Aorta (tissue), 5 donors: ENCODE measurements around the gene TSPAN16. TPM values are rescaled to one million over a fixed set of nuclear protein-coding genes. Genes with fewer than 3 reads are reported as not detected.
A peak's percentile ranks its signal among the peaks of the same experiment; 100 is the strongest.
"Not testable (repeated sequence)": the region's sequence is repeated elsewhere in the genome, so short reads cannot be mapped to it uniquely, and the experiment has no call there.

Source experiments
- ATAC-seq: fragments of 200-7000 bp; cut with Tn5 transposase; one replicate; pipeline ENCODE4 v1.9.1; 2022; ENCODE audit warnings: moderate library complexity; ENCODE audit not compliant: low FRiP score
- DNase-seq, 2 donors: peaks; one replicate each; pipeline ENCODE4 v3.0.0-alpha.2; 2020
- H3K27ac ChIP-seq, 2 donors: one replicate each; pipeline ENCODE4 v1.5.1; 2013; ENCODE audit warnings: low read length in 2 of 2, mild to moderate bottlenecking in 2 of 2, moderate library complexity in 2 of 2, control low read depth in 1 of 2, inconsistent platforms in 1 of 2, low read depth in 1 of 2
- H3K27me3 ChIP-seq, 2 donors: one replicate each; pipeline ENCODE4 v1.6.1; 2013; ENCODE audit warnings: control low read depth in 1 of 2, low read length in 1 of 2, mild to moderate bottlenecking in 1 of 2, moderate library complexity in 1 of 2; ENCODE audit not compliant: insufficient read depth in 2 of 2, control insufficient read depth in 1 of 2
- H3K36me3 ChIP-seq, 2 donors: one replicate each; pipeline ENCODE4 v1.6.1; 2013; ENCODE audit warnings: control low read depth in 1 of 2, low read length in 1 of 2, mild to moderate bottlenecking in 1 of 2; ENCODE audit not compliant: insufficient read depth in 2 of 2, control insufficient read depth in 1 of 2
- H3K4me1 ChIP-seq, 2 donors: one replicate each; pipeline ENCODE4 v1.6.1; 2013; ENCODE audit warnings: low read length in 2 of 2, control low read depth in 1 of 2, mild to moderate bottlenecking in 1 of 2, moderate library complexity in 1 of 2; ENCODE audit not compliant: insufficient read depth in 2 of 2, control insufficient read depth in 1 of 2
- H3K4me3 ChIP-seq, 2 donors: one replicate each; pipeline ENCODE4 v1.5.1; 2013; ENCODE audit warnings: low read length in 2 of 2, control low read depth in 1 of 2, mild to moderate bottlenecking in 1 of 2
- H3K9me3 ChIP-seq: one replicate; pipeline ENCODE4 v1.6.1; 2013; ENCODE audit warnings: mild to moderate bottlenecking, low read length; ENCODE audit not compliant: control insufficient read depth
- WGBS, 2 donors: extraction: QIAGEN DNeasy Blood & Tissue Kit; methylation state at CpG; one replicate each; pipeline ENCODE4 v1.1.7; 2013; 5-methylcytosine and 5-hydroxymethylcytosine counted together
- intact Hi-C, 2 donors: fragments of 100-400 bp; cut with DNase I; formaldehyde crosslinking; loops; one replicate each; pipeline versions ENCODE4 v1.14.2 to v1.15.0; 2022
- polyA plus RNA-seq, 2 donors: library from polyadenylated mRNA; stranded (reverse); fragments of 200-250 nt; gene quantifications; one replicate each; pipeline ENCODE4 v1.2.3, GENCODE V29; 2013
- total RNA-seq, 2 donors: library from RNA; stranded (reverse); fragmentation: NEBNext Ultra II Directional; extraction: Animal tissue kit (Norgen Biotek cat#: 25700); gene quantifications; one replicate each; pipeline ENCODE4 v1.2.1, GENCODE V29; 2021
- donor health status: healthy with polysubstance abuse.
- donor health status: Bipolar disorder and iron deficiency.
- donor health status: DM: no; HTN: no; CAD: no.
- donor health status: DM: no; HTN: no; CAD: no.
- donor health status: DM: yes; HTN: yes; CAD: no.

Gene TSPAN16
- total and polyA plus RNA-seq, 4 donors, result not detected

DNA sequence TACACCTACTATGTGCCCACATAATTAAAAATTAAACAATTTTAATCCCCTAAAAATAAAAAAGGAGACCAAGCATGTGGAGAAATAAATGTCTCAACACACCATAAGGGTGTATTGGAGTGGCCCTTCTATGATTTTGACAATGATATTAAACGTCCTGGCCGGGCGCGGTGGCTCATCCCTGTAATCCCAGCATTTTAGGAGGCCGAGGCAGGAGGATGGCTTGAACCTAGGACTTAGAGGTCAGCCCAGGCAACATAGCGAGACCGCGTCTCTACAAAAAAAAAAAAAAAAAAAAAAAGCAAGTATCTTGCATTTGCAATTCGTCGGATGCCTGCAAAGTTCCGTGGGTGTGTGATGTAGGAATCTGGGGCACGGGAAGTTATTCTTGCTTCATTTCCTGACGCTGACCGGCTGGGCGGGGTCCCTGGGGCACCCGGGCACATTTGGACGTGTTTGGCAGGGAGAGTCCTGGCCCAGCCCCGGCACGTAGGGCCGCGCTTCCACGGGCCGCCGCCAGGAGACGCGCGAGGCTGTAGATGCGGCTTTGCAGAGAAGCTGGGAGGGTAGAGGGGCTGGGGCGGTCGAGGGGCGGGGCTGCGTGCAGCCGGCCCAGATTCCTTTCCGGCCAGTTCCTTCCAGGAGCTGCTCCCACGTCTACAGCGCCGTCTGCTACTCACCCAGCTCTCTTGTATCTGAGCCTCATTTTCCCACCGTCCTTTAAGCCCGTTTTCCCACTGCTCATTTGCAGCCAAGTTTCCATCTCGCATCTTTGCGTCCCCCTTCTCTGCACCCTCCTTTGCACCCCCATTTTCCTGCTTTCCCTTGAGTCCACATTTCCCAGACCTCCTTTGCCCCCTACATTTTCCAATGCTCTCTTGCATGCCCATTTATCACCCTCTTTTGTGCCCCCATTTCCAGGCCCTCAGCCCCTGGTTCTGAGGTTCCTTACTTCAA lies 2.2 kb upstream of the TSPAN16 start:
- ATAC-seq (peak; percentile 98), DNase-seq (peak; percentile 98 to 99)
- Histone ChIP-seq H3K4me3 (no peak overlapping the region), H3K9me3 (no peaks in the 10 kb centered on the region), H3K36me3 (no peaks in the 10 kb centered on the region), H3K27ac (peak overlapping the region in 1 of 2 donors; percentile 52), H3K27me3 (no peaks in the 10 kb centered on the region), H3K4me1 (no peaks in the 10 kb centered on the region)
- WGBS, 2 donors, result 2 to 4% methylated on average over 41 of the region's 41 CpGs
- intact Hi-C loops, result loop anchor here (5.0 to 10.0 kb wide), 4 partner anchors 84 to 301 kb away; partner anchors contain the start of genes ODAD3 (in 2 of the 2), PRKCSH (in 2 of the 2), ELAVL3 (in 1 of the 2) and ZNF627 (in 1 of the 2)

- H3K4me1 ChIP-seq, result no peaks in the 10 kb centered on the region
- no peaks in the 10 kb centered on the region for H3K9me3 ChIP-seq
- WGBS, 2 donors, result 86 to 87% methylated on average over 4 of the region's 4 CpGs
- H3K27ac ChIP-seq, result no peak overlapping the region
- H3K4me3 ChIP-seq, result no peak overlapping the region
- no peaks in the 10 kb centered on the region for H3K27me3 ChIP-seq
- intact Hi-C loops, result loop anchor here in 1 of 2 donors (5.0 to 10.0 kb wide), 2 partner anchors 42 to 300 kb away; partner anchors contain the start of genes RAB3D and ZNF627
- DNase-seq, result no peak
- ATAC-seq, result no peak
- no peaks in the 10 kb centered on the region for H3K36me3 ChIP-seq
These were observed 780 bp upstream of the TSPAN16 start for GRCh38 chr19:11295180-11295579.

GRCh38 chr19:11296264-11296663 lies 304 bp downstream of the TSPAN16 start:
- DNase-seq, result no peak
- ATAC-seq, result peak; percentile 2
- intact Hi-C loops, result loop anchor here in 1 of 2 donors (5.0 to 10.0 kb wide), 2 partner anchors 41 to 299 kb away; partner anchors contain the start of genes RAB3D and ZNF627
- Histone ChIP-seq H3K27ac (no peak overlapping the region), H3K36me3 (no peaks in the 10 kb centered on the region), H3K9me3 (no peaks in the 10 kb centered on the region), H3K4me3 (no peak overlapping the region), H3K27me3 (no peaks in the 10 kb centered on the region), H3K4me1 (no peaks in the 10 kb centered on the region)
- 11 to 14% methylated on average over 7 of the region's 7 CpGs for WGBS, 2 donors

GRCh38 chr19:11299946-11300810 lies 4.2 kb downstream of the TSPAN16 start:
- Histone ChIP-seq H3K4me1 (no peaks in the 10 kb centered on the region), H3K27me3 (no peaks in the 10 kb centered on the region), H3K27ac (no peak overlapping the region), H3K36me3 (no peaks in the 10 kb centered on the region), H3K4me3 (no peak overlapping the region), H3K9me3 (no peaks in the 10 kb centered on the region)
- 71 to 75% methylated on average over 8 of the region's 8 CpGs for WGBS, 2 donors
- DNase-seq, result no peak
- intact Hi-C loops, result loop anchor here in 1 of 2 donors (5.0 to 10.0 kb wide), 2 partner anchors 37 to 295 kb away; partner anchors contain the start of genes RAB3D and ZNF627
- ATAC-seq, result no peak

GRCh38 chr19:11300811-11301120 lies 4.8 kb downstream of the TSPAN16 start:
- Histone ChIP-seq H3K4me3 (no peak overlapping the region), H3K27me3 (no peaks in the 10 kb centered on the region), H3K9me3 (no peaks in the 10 kb centered on the region), H3K27ac (no peak overlapping the region), H3K4me1 (no peaks in the 10 kb centered on the region), H3K36me3 (no peaks in the 10 kb centered on the region)
- intact Hi-C loops, result no loop called here
- ATAC-seq, result no peak
- DNase-seq, result no peak
- WGBS, 2 donors, result 87 to 90% methylated on average over 11 of the region's 11 CpGs

- DNase-seq (no peak), ATAC-seq (no peak)
- 87 to 88% methylated on average over 5 of the region's 5 CpGs for WGBS, 2 donors
- Histone ChIP-seq H3K36me3 (no peaks in the 10 kb centered on the region), H3K4me3 (no peak overlapping the region), H3K27me3 (no peaks in the 10 kb centered on the region), H3K4me1 (no peaks in the 10 kb centered on the region), H3K27ac (no peak overlapping the region), H3K9me3 (no peaks in the 10 kb centered on the region)
- intact Hi-C loops, result no loop called here
These were observed 9.0 kb downstream of the TSPAN16 start for GRCh38 chr19:11304936-11305335.

DNA sequence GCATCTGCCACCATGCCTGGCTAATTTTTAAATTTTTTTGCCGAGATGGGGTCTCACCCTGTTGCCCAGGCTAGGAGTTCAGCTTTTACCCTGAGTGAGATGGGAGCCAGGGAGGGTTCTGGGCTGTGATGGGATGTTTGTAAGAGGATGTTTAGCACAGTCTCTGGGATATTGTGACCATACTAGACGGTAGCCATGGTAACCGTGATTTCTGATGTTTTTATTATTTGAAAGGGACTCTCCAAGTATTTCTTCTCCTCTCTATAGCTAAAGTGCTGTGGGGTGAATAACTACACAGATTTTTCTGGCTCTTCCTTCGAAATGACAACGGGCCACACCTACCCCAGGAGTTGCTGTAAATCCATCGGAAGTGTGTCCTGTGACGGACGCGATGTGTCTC lies 10.4 kb downstream of the TSPAN16 start:
- WGBS, 2 donors, result 62 to 75% methylated on average over 9 of the region's 9 CpGs
- H3K4me1 ChIP-seq, result no peaks in the 10 kb centered on the region
- no peak for ATAC-seq

GRCh38 chr19:11320278-11320995 lies 24.5 kb downstream of the TSPAN16 start:
- DNase-seq, H3K9me3 ChIP-seq, H3K4me3 ChIP-seq, intact Hi-C loops, H3K36me3 ChIP-seq, ATAC-seq, H3K27me3 ChIP-seq, H3K27ac ChIP-seq, H3K4me1 ChIP-seq: not testable (repeated sequence)
- 73 to 76% methylated on average over 9 of the region's 9 CpGs for WGBS, 2 donors

More for the DNA sequence above, 10.4 kb downstream of the TSPAN16 start:
- H3K4me3 ChIP-seq, result no peak overlapping the region
- no peaks in the 10 kb centered on the region for H3K36me3 ChIP-seq
- H3K9me3 ChIP-seq, result no peaks in the 10 kb centered on the region
- no peaks in the 10 kb centered on the region for H3K27me3 ChIP-seq
- intact Hi-C loops, result no loop called here
- DNase-seq, result no peak
- H3K27ac ChIP-seq, result no peak overlapping the region
